Neural progenitor cell (in vitro differentiated cells): Measurements from ENCODE around the gene LIMS2. TPM values are rescaled to one million over a fixed set of nuclear protein-coding genes. Genes with fewer than 3 reads are reported as not detected.

Experiments used
- DNase-seq: peaks from one replicate; pipeline ENCODE4 v3.0.0-alpha.2; 2016; ENCODE audit warnings: low spot score
- H2AFZ ChIP-seq: fragments of 200-600 bp; sonication (generic); replicated peaks from 2 replicates; pipeline ENCODE4 v1.6.1; 2016; ENCODE audit warnings: antibody characterized with exemption
- H3F3A ChIP-seq: fragments of 200-600 bp; sonication (generic); 2 replicates; pipeline ENCODE4 v1.6.1; 2016; ENCODE audit warnings: antibody characterized with exemption, low read depth
- H3K27ac ChIP-seq: fragments of 200-600 bp; sonication (generic); 2 replicates; pipeline ENCODE4 v1.5.1; 2016; ENCODE audit warnings: mild to moderate bottlenecking
- H3K27me3 ChIP-seq: fragments of 200-600 bp; sonication (generic); 2 replicates; pipeline ENCODE4 v1.6.1; 2016; ENCODE audit warnings: mild to moderate bottlenecking, moderate library complexity
- H3K36me3 ChIP-seq: fragments of 200-600 bp; sonication (generic); 2 replicates; pipeline ENCODE4 v1.5.1; 2016
- H3K4me1 ChIP-seq: fragments of 200-600 bp; sonication (generic); 2 replicates; pipeline ENCODE4 v1.6.1; 2016; ENCODE audit warnings: mixed run types
- H3K4me2 ChIP-seq: fragments of 200-600 bp; sonication (generic); 2 replicates; pipeline ENCODE4 v1.6.1; 2016
- H3K4me3 ChIP-seq: fragments of 200-600 bp; sonication (generic); 2 replicates; pipeline ENCODE4 v1.5.1; 2016
- H3K79me2 ChIP-seq: fragments of 200-600 bp; sonication (generic); 2 replicates; pipeline ENCODE4 v1.6.1; 2016; ENCODE audit warnings: low read depth
- H3K9ac ChIP-seq: fragments of 200-600 bp; sonication (generic); 2 replicates; pipeline ENCODE4 v1.6.1; 2016
- H3K9me3 ChIP-seq: fragments of 200-600 bp; sonication (generic); 2 replicates; pipeline ENCODE4 v1.5.1; 2016; ENCODE audit warnings: low read depth
- H4K20me1 ChIP-seq: fragments of 200-600 bp; sonication (generic); 2 replicates; pipeline ENCODE4 v1.6.1; 2016; ENCODE audit warnings: low read depth
- H3K27ac Mint-ChIP-seq: 3 replicates; pipeline ENCODE4 v1.8.0; 2021; ENCODE audit warnings: mixed read lengths
- H3K27me3 Mint-ChIP-seq: 2 replicates; pipeline ENCODE4 v1.8.0; 2022; ENCODE audit warnings: low read depth, mild to moderate bottlenecking, inconsistent platforms, moderate library complexity, mixed read lengths; ENCODE audit not compliant: insufficient read depth
- H3K36me3 Mint-ChIP-seq: 3 replicates; pipeline ENCODE4 v1.8.0; 2021; ENCODE audit warnings: mixed read lengths
- H3K4me1 Mint-ChIP-seq: 3 replicates; pipeline ENCODE4 v1.8.0; 2021; ENCODE audit warnings: mixed read lengths
- H3K4me3 Mint-ChIP-seq: 3 replicates; pipeline ENCODE4 v1.8.0; 2021; ENCODE audit warnings: mild to moderate bottlenecking, moderate library complexity, mixed read lengths
- H3K9me3 Mint-ChIP-seq: 3 replicates; pipeline ENCODE4 v1.8.0; 2020; ENCODE audit warnings: mixed read lengths
- CTCF ChIP-seq: fragments of 200-600 bp; sonication (generic); IDR thresholded peaks from 2 replicates; pipeline ENCODE4 v1.5.1; 2017; ENCODE audit warnings: antibody characterized with exemption, mild to moderate bottlenecking
- EZH2 ChIP-seq: fragments of 200-600 bp; sonication (generic); IDR thresholded peaks from 2 replicates; pipeline ENCODE4 v1.6.1; 2017; ENCODE audit warnings: antibody characterized with exemption, mild to moderate bottlenecking, moderate library complexity
- EZH2phosphoT487 ChIP-seq: fragments of 200-600 bp; sonication (generic); IDR thresholded peaks from 2 replicates; pipeline ENCODE4 v1.6.1; 2017; ENCODE audit warnings: antibody characterized with exemption
- total RNA-seq: library from RNA; depleted of rRNA; stranded (reverse); fragments of >200 nt; gene quantifications from 2 replicates; pipeline ENCODE4 v1.2.3, GENCODE V29; 2015; ENCODE audit warnings: low replicate concordance

Gene LIMS2
- total RNA-seq, 1 donor from 2014 or later = not detected

GRCh38 chr2:127650041-127650784 is 25.1 kb downstream of the LIMS2 start:
- Mint-ChIP-seq H3K4me3 (no peak overlapping the region), H3K36me3 (no peaks in the 10 kb centered on the region), H3K4me1 (peaks cover 53% of the 10 kb centered on the region), H3K9me3 (no peaks in the 10 kb centered on the region), H3K27ac (no peak overlapping the region), H3K27me3 (peaks cover 12% of the 10 kb centered on the region)
- Histone ChIP-seq H3K4me1 (peaks cover 15% of the 10 kb centered on the region), H3K9ac (no peak overlapping the region), H3K27me3 (no peaks in the 10 kb centered on the region), H3K4me2 (no peak overlapping the region), H3K4me3 (no peak overlapping the region), H3K36me3 (no peaks in the 10 kb centered on the region), H3F3A (peaks cover 4% of the 10 kb centered on the region), H4K20me1 (no peaks in the 10 kb centered on the region), H3K79me2 (no peaks in the 10 kb centered on the region), H2AFZ (no peak overlapping the region), H3K27ac (no peak overlapping the region), H3K9me3 (no peaks in the 10 kb centered on the region)
- no peak for DNase-seq
- no peak for TF ChIP-seq EZH2
- no peak for TF ChIP-seq EZH2phosphoT487
- no peak for TF ChIP-seq CTCF

- H3K4me1 Mint-ChIP-seq = peaks cover 53% of the 10 kb centered on the region
- no peak overlapping the region for H3K27ac ChIP-seq
Observed at GRCh38 chr2:127649684-127650040, 25.7 kb downstream of the LIMS2 start.

GRCh38 chr2:127649100-127649611 is 26.2 kb downstream of the LIMS2 start:
- Histone ChIP-seq H2AFZ (peak overlapping the region; percentile 81), H4K20me1 (no peaks in the 10 kb centered on the region), H3K27ac (no peak overlapping the region), H3K9me3 (no peaks in the 10 kb centered on the region), H3K4me3 (no peak overlapping the region), H3K4me1 (peaks cover 8% of the 10 kb centered on the region), H3F3A (no peaks in the 10 kb centered on the region), H3K36me3 (no peaks in the 10 kb centered on the region), H3K9ac (no peak overlapping the region), H3K27me3 (no peaks in the 10 kb centered on the region), H3K79me2 (no peaks in the 10 kb centered on the region), H3K4me2 (no peak overlapping the region)
- H3K4me1 Mint-ChIP-seq = peaks cover 55% of the 10 kb centered on the region
- DNase-seq = no peak
- no peaks in the 10 kb centered on the region for H3K36me3 Mint-ChIP-seq
- no peak overlapping the region for H3K27ac Mint-ChIP-seq
- H3K9me3 Mint-ChIP-seq = no peaks in the 10 kb centered on the region
- H3K4me3 Mint-ChIP-seq = no peak overlapping the region
- H3K27me3 Mint-ChIP-seq = peaks cover 12% of the 10 kb centered on the region
- TF ChIP-seq EZH2phosphoT487 = no peak
- TF ChIP-seq EZH2 = no peak

More at GRCh38 chr2:127649684-127650040, 25.7 kb downstream of the LIMS2 start:
- peak; percentile 92 for DNase-seq
- H3K79me2 ChIP-seq = no peaks in the 10 kb centered on the region
- H3K9ac ChIP-seq = no peak overlapping the region
- H3K27me3 ChIP-seq = no peaks in the 10 kb centered on the region
- TF ChIP-seq CTCF (peak; percentile 89), EZH2phosphoT487 (no peak)
- H3K27ac Mint-ChIP-seq = peak overlapping the region; percentile 93
- no peaks in the 10 kb centered on the region for H3K9me3 Mint-ChIP-seq
- H3K4me1 ChIP-seq = peaks cover 9% of the 10 kb centered on the region
- H3K4me3 ChIP-seq = no peak overlapping the region
- H3F3A ChIP-seq = no peaks in the 10 kb centered on the region
- no peak overlapping the region for H3K4me3 Mint-ChIP-seq
- peak overlapping the region; percentile 81 for H2AFZ ChIP-seq
- H3K36me3 ChIP-seq = no peaks in the 10 kb centered on the region
- H3K9me3 ChIP-seq = no peaks in the 10 kb centered on the region
- no peak overlapping the region for H3K4me2 ChIP-seq
- H4K20me1 ChIP-seq = no peaks in the 10 kb centered on the region
- H3K27me3 Mint-ChIP-seq = peaks cover 12% of the 10 kb centered on the region
- H3K36me3 Mint-ChIP-seq = no peaks in the 10 kb centered on the region

- H3K9ac ChIP-seq = no peak overlapping the region
- peaks cover 8% of the 10 kb centered on the region for H3K4me1 ChIP-seq
- no peak overlapping the region for H3K4me3 Mint-ChIP-seq
- no peak overlapping the region for H3K27ac ChIP-seq
- no peaks in the 10 kb centered on the region for H3K36me3 ChIP-seq
- TF ChIP-seq CTCF = no peak
- no peak for TF ChIP-seq EZH2phosphoT487
- no peak for TF ChIP-seq EZH2
- no peak overlapping the region for H3K4me2 ChIP-seq
- H3K4me3 ChIP-seq = no peak overlapping the region
- no peak overlapping the region for H2AFZ ChIP-seq
- no peaks in the 10 kb centered on the region for H3K36me3 Mint-ChIP-seq
- H3K4me1 Mint-ChIP-seq = peaks cover 58% of the 10 kb centered on the region
- no peak overlapping the region for H3K27ac Mint-ChIP-seq
- H3K27me3 ChIP-seq = no peaks in the 10 kb centered on the region
- DNase-seq = no peak
- H3K79me2 ChIP-seq = no peaks in the 10 kb centered on the region
- H3F3A ChIP-seq = no peaks in the 10 kb centered on the region
- no peaks in the 10 kb centered on the region for H3K9me3 Mint-ChIP-seq
- no peaks in the 10 kb centered on the region for H4K20me1 ChIP-seq
- peaks cover 17% of the 10 kb centered on the region for H3K27me3 Mint-ChIP-seq
- no peaks in the 10 kb centered on the region for H3K9me3 ChIP-seq
Observed at GRCh38 chr2:127648321-127648720, 27.0 kb downstream of the LIMS2 start.
